Progenitor cell of endocrine pancreas (in vitro differentiated cells): ENCODE measurements around the gene RAPGEF1. TPM values are rescaled to one million over a fixed set of nuclear protein-coding genes. Genes with fewer than 3 reads are reported as not detected.
A peak's percentile ranks its signal among the peaks of the same experiment; 100 is the strongest.

Source experiments
- DNase-seq: peaks from one replicate; pipeline ENCODE4 v3.0.0; 2021; ENCODE audit warnings: low spot score; ENCODE audit not compliant: unreplicated experiment
- H3K27ac Mint-ChIP-seq: 2 replicates; pipeline ENCODE4 v1.8.0; 2021; ENCODE audit warnings: mild to moderate bottlenecking, moderate library complexity, mixed read lengths
- H3K27me3 Mint-ChIP-seq: 2 replicates; pipeline ENCODE4 v1.8.0; 2021; ENCODE audit warnings: mixed read lengths
- H3K36me3 Mint-ChIP-seq: 2 replicates; pipeline ENCODE4 v1.8.0; 2022; ENCODE audit warnings: mixed read lengths; ENCODE audit not compliant: insufficient read depth
- H3K4me1 Mint-ChIP-seq: 2 replicates; pipeline ENCODE4 v1.8.0; 2021; ENCODE audit warnings: low read depth, mixed read lengths
- H3K4me3 Mint-ChIP-seq: 2 replicates; pipeline ENCODE4 v1.8.0; 2021; ENCODE audit warnings: low read depth, mild to moderate bottlenecking, moderate library complexity, mixed read lengths
- H3K9me3 Mint-ChIP-seq: 2 replicates; pipeline ENCODE4 v1.8.0; 2021; ENCODE audit warnings: low read depth, mixed read lengths
- total RNA-seq: library from RNA; stranded (reverse); gene quantifications from 2 replicates; pipeline ENCODE4 v1.2.1, GENCODE V29; 2021
- TF ChIP-seq, protein P1 (sequence below): fragments of 200-600 bp; sonication (generic); IDR thresholded peaks from one replicate; pipeline ENCODE4 v1.5.0; 2021; ENCODE audit warnings: antibody characterized with exemption, mild to moderate bottlenecking; ENCODE audit not compliant: unreplicated experiment

Gene RAPGEF1
- total RNA-seq, 1 donor from 2014 or later = 57.3 TPM

DNA sequence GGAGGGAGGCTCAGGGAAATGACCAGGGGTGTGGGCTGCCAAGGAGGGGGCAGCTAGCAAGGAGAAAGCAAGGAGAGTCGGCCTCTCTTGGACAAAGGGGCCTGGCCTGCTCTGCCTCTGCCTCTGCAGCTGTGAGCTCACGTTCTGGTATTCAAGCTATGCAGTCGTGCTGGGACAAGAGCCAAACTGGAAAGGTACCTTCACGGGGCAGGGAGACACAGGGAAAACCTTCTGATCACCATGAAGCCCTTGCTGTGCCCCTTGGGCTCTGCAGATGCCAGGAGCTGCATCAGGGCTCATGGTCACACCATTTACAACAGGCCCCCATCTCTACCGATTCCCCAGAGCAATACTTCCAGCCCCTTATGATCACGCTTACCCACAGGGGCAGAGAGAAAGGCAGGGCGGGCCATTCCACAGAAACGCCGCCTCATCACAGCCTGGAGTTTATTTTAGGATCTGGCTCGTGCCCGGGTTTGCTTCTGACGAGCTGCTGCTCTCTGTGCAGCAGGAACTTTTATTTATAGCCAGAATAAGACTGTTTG, 131.3 kb downstream of the RAPGEF1 start:
- no peak overlapping the region for H3K4me3 Mint-ChIP-seq
- TF ChIP-seq, protein P1, sequence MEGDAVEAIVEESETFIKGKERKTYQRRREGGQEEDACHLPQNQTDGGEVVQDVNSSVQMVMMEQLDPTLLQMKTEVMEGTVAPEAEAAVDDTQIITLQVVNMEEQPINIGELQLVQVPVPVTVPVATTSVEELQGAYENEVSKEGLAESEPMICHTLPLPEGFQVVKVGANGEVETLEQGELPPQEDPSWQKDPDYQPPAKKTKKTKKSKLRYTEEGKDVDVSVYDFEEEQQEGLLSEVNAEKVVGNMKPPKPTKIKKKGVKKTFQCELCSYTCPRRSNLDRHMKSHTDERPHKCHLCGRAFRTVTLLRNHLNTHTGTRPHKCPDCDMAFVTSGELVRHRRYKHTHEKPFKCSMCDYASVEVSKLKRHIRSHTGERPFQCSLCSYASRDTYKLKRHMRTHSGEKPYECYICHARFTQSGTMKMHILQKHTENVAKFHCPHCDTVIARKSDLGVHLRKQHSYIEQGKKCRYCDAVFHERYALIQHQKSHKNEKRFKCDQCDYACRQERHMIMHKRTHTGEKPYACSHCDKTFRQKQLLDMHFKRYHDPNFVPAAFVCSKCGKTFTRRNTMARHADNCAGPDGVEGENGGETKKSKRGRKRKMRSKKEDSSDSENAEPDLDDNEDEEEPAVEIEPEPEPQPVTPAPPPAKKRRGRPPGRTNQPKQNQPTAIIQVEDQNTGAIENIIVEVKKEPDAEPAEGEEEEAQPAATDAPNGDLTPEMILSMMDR = no peak
- DNase-seq = no peak
- peak overlapping the region; percentile 92 for H3K27ac Mint-ChIP-seq
- H3K4me1 Mint-ChIP-seq = peaks cover 10% of the 10 kb centered on the region
- no peaks in the 10 kb centered on the region for H3K27me3 Mint-ChIP-seq
- no peaks in the 10 kb centered on the region for H3K9me3 Mint-ChIP-seq
- peaks cover 16% of the 10 kb centered on the region for H3K36me3 Mint-ChIP-seq

DNA sequence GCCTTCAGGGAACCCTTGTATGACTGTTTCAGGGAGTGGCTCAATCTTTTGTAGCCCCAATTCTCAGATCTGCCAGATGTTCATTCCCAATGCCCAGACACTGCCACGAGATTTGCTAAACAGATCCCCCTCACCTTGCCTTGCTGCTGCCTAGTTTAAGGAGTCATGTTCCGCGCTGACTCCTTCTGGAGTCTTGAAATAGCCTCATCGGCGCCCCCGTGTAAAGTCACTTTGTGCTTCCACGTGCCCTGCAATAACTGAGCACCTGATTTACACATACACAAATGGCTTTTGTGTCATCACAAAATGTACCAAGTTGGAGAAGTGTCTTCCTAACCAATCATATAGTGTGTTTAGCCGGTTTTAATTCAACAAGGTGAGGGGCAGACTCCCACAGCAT, 132.3 kb downstream of the RAPGEF1 start:
- TF ChIP-seq, protein P1 = no peak
- H3K4me3 Mint-ChIP-seq = no peak overlapping the region
- H3K36me3 Mint-ChIP-seq = peaks cover 10% of the 10 kb centered on the region
- peaks cover 10% of the 10 kb centered on the region for H3K4me1 Mint-ChIP-seq
- H3K27me3 Mint-ChIP-seq = no peaks in the 10 kb centered on the region
- H3K9me3 Mint-ChIP-seq = no peaks in the 10 kb centered on the region
- H3K27ac Mint-ChIP-seq = peak overlapping the region; percentile 61
- DNase-seq = no peak

DNA sequence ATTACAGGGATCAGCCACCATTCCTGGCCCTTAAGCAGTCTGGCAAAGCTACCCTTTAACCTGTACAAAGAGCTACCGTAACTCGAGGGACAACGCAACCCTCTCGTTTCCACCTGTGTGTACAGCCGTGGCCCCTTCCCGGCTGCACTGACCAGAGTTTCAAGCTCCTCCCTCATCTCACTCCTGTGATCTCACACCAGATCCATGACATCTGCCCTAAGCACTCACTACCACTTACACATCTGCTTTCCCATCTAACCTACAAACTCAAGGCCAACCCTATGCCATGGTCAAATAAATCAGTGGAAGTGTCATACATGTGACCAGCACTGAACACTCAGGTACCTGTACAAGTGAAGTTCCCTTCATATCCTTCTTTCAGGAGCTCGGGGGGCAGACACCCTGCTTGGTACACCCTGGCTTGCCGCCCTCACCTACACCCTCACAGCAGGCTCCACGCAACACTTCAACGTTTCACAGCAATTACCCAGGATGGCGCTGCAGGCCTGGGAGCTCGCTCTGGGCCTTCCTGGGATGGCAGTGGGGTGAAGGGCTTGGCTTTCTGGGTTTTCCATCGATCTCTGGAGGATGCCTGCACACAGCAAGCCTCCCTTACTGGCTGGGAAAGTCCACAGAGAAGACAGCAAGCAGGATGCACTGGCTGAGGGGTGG, 132.8 kb downstream of the RAPGEF1 start:
- Mint-ChIP-seq H3K4me1 (peaks cover 10% of the 10 kb centered on the region), H3K36me3 (peaks cover 12% of the 10 kb centered on the region), H3K4me3 (no peak overlapping the region), H3K9me3 (no peaks in the 10 kb centered on the region), H3K27me3 (no peaks in the 10 kb centered on the region), H3K27ac (peak overlapping the region; percentile 1)
- no peak for DNase-seq
- TF ChIP-seq, protein P1 = no peak

GRCh38 chr9:131605770-131606590, 133.9 kb downstream of the RAPGEF1 start:
- H3K27ac Mint-ChIP-seq = no peak overlapping the region
- peaks cover 19% of the 10 kb centered on the region for H3K36me3 Mint-ChIP-seq
- H3K9me3 Mint-ChIP-seq = no peaks in the 10 kb centered on the region
- peaks cover 10% of the 10 kb centered on the region for H3K4me1 Mint-ChIP-seq
- TF ChIP-seq, protein P1 = no peak
- no peaks in the 10 kb centered on the region for H3K27me3 Mint-ChIP-seq
- H3K4me3 Mint-ChIP-seq = no peak overlapping the region
- DNase-seq = no peak

DNA sequence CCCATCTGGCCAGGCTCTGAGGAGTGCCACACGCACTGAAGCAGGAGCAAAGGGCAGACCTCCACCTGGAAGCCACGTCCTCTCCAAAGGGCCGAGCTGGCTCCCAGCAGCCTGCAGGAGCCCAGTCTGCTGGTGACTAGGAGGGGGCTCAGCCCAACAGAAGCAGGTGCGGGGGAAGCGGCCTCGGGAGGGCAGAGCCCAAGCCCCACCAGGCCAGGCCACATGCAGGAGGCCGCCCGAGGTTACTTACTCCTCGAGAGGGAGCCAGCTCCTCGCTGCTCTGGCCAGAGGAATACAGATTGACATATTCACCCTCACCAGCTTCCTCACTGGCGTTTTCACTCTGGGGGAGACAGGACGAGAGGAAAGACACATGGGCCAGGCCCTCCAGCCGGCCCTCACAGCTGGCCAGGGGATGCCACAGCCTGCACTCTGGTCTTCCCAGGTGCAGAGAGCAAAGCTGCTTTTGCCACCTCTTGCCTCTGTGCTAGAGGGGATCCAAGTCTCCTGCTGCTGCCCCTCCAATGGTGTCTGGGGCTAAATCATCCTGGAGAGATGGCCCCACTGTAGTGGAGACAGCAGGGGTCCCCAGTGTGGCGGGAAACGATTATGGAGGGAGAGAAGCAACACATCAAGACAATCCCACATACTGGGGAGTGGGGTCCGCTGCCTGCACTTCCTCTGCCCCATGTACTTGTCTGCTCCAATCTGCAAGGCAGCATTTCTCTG, 136.0 kb downstream of the RAPGEF1 start:
- H3K4me1 Mint-ChIP-seq = peaks cover 10% of the 10 kb centered on the region
- H3K27ac Mint-ChIP-seq = no peak overlapping the region
- H3K9me3 Mint-ChIP-seq = no peaks in the 10 kb centered on the region
- no peak overlapping the region for H3K4me3 Mint-ChIP-seq
- H3K27me3 Mint-ChIP-seq = no peaks in the 10 kb centered on the region
- TF ChIP-seq, protein P1 = no peak
- H3K36me3 Mint-ChIP-seq = peaks cover 21% of the 10 kb centered on the region
- DNase-seq = no peak
